ENCODE measurements around the gene INO80B.

DNA sequence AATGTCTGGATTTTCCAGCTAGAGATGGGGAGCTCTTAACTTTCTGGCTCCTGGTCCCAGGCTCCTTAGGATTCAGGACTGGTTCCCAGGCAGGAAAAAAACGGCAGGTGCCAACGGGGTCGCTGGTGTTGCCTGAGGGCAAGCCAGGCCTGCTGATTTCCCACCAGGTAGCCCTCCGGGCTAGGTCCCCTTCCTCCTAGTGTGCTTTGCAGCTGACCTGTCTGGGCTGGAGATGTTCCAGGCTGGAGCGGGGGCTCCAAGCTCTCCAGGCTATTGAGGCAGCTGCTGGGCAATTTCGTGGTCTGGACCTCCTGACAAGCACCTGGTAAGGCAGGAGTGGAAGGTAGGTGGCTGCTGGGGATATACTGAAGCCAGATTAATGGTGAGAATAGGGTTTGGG, 19.6 kb downstream of the INO80B start:
- TF ChIP-seq, protein P1, sequence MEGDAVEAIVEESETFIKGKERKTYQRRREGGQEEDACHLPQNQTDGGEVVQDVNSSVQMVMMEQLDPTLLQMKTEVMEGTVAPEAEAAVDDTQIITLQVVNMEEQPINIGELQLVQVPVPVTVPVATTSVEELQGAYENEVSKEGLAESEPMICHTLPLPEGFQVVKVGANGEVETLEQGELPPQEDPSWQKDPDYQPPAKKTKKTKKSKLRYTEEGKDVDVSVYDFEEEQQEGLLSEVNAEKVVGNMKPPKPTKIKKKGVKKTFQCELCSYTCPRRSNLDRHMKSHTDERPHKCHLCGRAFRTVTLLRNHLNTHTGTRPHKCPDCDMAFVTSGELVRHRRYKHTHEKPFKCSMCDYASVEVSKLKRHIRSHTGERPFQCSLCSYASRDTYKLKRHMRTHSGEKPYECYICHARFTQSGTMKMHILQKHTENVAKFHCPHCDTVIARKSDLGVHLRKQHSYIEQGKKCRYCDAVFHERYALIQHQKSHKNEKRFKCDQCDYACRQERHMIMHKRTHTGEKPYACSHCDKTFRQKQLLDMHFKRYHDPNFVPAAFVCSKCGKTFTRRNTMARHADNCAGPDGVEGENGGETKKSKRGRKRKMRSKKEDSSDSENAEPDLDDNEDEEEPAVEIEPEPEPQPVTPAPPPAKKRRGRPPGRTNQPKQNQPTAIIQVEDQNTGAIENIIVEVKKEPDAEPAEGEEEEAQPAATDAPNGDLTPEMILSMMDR (IDR thresholded peaks at IDR 0.05 in 2 of 3, conservative IDR thresholded peaks at IDR 0.05 in 1 of 3; ENCODE audit: borderline replicate concordance in 1 of 3, insufficient read depth in 1 of 3, low read depth in 2 of 3, low read length in 2 of 3), result no peak
- TF ChIP-seq JUND (IDR thresholded peaks at IDR 0.05), result no peak
- no peak for TF ChIP-seq YY1 (IDR thresholded peaks at IDR 0.05; ENCODE audit: extremely low read depth, insufficient replicate concordance, low read depth, low read length)
- TF ChIP-seq TCF7L2 (IDR thresholded peaks at IDR 0.05; ENCODE audit: borderline replicate concordance, extremely low read depth, insufficient read depth, insufficient read length), result no peak
- TF ChIP-seq CEBPB (IDR thresholded peaks at IDR 0.05; ENCODE audit: low read depth), result no peak
- TF ChIP-seq POLR2A (IDR thresholded peaks at IDR 0.05; ENCODE audit: borderline replicate concordance, extremely low read depth, insufficient read depth, insufficient read length), result no peak
- no peak for TF ChIP-seq EGR1 (IDR thresholded peaks at IDR 0.05; ENCODE audit: low read depth)
- TF ChIP-seq EZH2phosphoT487 (IDR thresholded peaks at IDR 0.05; ENCODE audit: borderline replicate concordance), result no peak
- no peak for TF ChIP-seq ZNF274 (IDR thresholded peaks at IDR 0.05; ENCODE audit: low read depth, low read length)
- no peak for TF ChIP-seq SRF (IDR thresholded peaks at IDR 0.05; ENCODE audit: low read depth)

Data from HCT116 (cell line).